Endothelial cell of umbilical vein (primary cell): ENCODE results near the gene LGALS3BP.

Experiments used
- CTCF ChIP-seq, 2 donors: IDR thresholded peaks; 1 replicate in 1 of 2; 2 replicates in 1 of 2; pipeline ENCODE4 v1.5.1; 2011; ENCODE audit warnings: low read length in 2 of 2, mild to moderate bottlenecking in 2 of 2, moderate library complexity in 2 of 2, control low read depth in 1 of 2, inconsistent platforms in 1 of 2, low read depth in 1 of 2; ENCODE audit not compliant: insufficient read depth in 1 of 2; ENCODE audit errors: extremely low read depth in 1 of 2
- EZH2 ChIP-seq: IDR thresholded peaks from 2 replicates; pipeline ENCODE4 v1.6.1; 2012; ENCODE audit warnings: borderline replicate concordance, low read depth, mild to moderate bottlenecking, moderate library complexity, low read length, inconsistent platforms; ENCODE audit not compliant: severe bottlenecking
- FOS ChIP-seq: IDR thresholded peaks from 2 replicates; pipeline ENCODE4 v1.6.1; 2011; ENCODE audit warnings: mild to moderate bottlenecking, low read length, moderate library complexity, borderline replicate concordance; ENCODE audit not compliant: insufficient read depth
- JUN ChIP-seq: IDR thresholded peaks from 2 replicates; pipeline ENCODE4 v1.6.1; 2011; ENCODE audit warnings: borderline replicate concordance, low read depth; ENCODE audit not compliant: insufficient read length, insufficient read depth
- MAX ChIP-seq: IDR thresholded peaks from 2 replicates; pipeline ENCODE4 v1.6.1; 2011; ENCODE audit not compliant: insufficient read depth, insufficient read length
- MYC ChIP-seq: IDR thresholded peaks from one replicate; pipeline ENCODE4 v1.6.1; 2011; ENCODE audit warnings: mild to moderate bottlenecking, low read depth, low read length
- POLR2A ChIP-seq: IDR thresholded peaks from 2 replicates; pipeline ENCODE4 v1.6.1; 2012; ENCODE audit warnings: low read depth, mild to moderate bottlenecking, control low read depth, low read length
- POLR2AphosphoS5 ChIP-seq: IDR thresholded peaks from 2 replicates; pipeline ENCODE4 v1.6.1; 2012; ENCODE audit warnings: low read depth, mild to moderate bottlenecking, control low read depth, low read length, moderate library complexity; ENCODE audit not compliant: insufficient read depth

GRCh38 chr17:78973792-78974520 is 5.8 kb downstream of the LGALS3BP start:
- no peak for TF ChIP-seq CTCF (IDR thresholded peaks at IDR 0.05; ENCODE audit: extremely low read depth in 1 of 2, insufficient read depth in 1 of 2, low read depth in 1 of 2, low read length in 2 of 2)
- TF ChIP-seq FOS, result no peak
- no peak for TF ChIP-seq EZH2
- TF ChIP-seq POLR2A, result no peak
- no peak for TF ChIP-seq MAX
- no peak for TF ChIP-seq POLR2AphosphoS5
- TF ChIP-seq JUN, result no peak
- TF ChIP-seq MYC, result no peak
